Epidermal melanocyte (primary cell): Measurements from ENCODE around the gene NMNAT2.

ENCODE experiments used
- DNase-seq: peaks from one replicate; pipeline ENCODE4 v3.0.0; 2011; ENCODE audit warnings: low spot score; ENCODE audit not compliant: insufficient read length

Gene NMNAT2

DNA sequence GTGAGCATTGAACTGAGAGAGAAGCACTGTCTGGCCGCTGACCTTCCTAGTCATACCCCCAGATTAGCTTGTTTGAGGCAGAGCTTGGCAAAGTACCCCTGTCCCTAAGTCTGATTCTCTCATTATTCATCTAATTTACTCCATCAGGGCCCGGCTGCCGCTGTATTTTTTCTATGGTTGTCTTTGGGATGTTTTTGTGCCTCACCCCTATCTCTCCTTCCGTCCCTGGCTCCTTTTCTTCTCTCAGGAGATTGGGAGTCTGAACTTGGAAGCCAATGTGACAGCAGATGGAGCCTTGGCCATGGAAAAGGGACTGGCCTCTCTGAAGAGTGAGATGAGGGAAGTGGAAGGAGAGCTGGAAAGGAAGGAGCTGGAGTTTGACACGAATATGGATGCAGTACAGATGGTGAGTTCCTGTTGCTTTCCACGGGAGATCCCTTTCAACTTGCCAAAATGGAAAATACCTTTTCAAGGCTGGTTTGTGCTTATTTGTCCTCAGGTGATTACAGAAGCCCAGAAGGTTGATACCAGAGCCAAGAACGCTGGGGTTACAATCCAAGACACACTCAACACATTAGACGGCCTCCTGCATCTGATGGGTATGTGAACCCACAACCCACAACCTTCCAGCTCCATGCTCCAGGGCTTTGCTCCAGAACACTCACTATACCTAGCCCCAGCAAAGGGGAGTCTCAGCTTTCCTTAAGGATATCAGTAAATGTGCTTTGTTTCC lies 178.2 kb downstream of the NMNAT2 start:
- DNase-seq, result no peak

DNA sequence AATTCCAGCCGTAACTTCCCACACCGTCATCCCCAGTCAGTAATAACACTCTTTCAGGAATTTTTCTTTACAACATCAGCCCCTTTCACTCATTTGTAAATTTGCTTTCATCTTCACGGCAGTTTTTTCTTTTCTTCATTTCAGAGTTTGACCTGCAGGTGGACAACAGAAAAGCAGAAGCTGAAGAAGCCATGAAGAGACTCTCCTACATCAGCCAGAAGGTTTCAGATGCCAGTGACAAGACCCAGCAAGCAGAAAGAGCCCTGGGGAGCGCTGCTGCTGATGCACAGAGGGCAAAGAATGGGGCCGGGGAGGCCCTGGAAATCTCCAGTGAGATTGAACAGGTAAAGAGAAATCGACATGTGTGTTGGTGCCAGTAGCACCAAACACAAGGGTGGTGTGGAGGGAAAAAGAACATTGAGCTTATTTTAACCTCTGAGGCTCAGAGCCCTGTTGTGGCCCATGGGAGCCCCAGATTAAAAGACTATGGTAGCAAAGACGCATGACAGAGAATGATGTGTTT lies 178.9 kb downstream of the NMNAT2 start:
- DNase-seq, result no peak

DNA sequence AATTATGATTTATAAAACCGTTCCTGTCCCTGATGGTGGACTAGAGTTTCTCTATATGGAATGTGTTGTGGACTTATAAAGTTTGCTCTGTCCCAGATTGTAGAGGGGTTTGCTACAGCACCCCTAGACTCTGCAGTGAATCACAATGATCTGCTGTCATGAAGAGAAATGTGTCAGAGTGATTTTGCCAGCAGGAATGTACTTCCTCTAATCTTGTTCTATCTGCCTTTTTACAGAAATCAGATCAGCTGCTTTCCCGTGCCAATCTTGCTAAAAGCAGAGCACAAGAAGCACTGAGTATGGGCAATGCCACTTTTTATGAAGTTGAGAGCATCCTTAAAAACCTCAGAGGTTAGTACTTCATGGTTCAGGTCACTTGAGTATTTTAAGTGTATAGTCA lies 180.1 kb downstream of the NMNAT2 start:
- no peak for DNase-seq

DNA sequence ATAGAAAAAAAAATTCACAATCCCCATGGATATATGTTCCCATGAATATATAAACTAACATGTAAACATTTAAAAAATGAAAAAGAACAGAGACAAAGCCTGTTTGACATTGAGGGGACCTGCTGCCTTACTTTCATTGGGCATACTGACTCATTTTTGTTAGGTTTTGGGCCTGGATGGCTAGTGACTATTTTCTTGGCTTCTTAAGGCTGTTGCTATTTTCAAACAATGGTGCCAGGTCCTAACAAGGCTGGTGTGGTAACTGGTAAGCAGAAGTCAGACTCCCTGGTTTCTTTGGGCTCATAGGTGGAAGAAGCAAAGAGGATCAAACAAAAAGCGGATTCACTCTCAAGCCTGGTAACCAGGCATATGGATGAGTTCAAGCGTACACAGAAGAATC lies 181.1 kb downstream of the NMNAT2 start:
- DNase-seq, result no peak

DNA sequence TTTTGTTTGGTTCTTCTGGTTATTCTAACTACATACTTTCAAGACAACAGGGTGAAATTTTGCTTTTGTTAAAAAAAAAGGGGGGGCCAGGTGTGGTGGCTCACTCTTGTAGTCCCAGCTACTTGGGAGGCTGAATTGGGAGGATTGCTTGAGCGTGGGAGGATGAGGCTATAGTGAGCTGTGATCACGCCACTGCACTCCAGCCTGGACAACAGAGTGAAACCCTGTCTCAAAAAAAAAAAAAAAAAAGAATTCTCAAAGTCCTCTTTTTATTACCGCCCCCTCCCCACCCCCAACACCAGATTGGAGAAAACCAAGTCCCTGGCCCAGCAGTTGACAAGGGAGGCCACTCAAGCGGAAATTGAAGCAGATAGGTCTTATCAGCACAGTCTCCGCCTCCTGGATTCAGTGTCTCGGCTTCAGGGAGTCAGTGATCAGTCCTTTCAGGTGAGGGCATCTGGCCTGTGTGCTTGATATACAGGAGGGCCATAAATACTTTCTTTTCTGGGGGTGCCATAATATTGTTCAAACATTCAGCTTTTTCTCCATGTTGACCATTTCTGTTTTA lies 181.9 kb downstream of the NMNAT2 start:
- no peak for DNase-seq

DNA sequence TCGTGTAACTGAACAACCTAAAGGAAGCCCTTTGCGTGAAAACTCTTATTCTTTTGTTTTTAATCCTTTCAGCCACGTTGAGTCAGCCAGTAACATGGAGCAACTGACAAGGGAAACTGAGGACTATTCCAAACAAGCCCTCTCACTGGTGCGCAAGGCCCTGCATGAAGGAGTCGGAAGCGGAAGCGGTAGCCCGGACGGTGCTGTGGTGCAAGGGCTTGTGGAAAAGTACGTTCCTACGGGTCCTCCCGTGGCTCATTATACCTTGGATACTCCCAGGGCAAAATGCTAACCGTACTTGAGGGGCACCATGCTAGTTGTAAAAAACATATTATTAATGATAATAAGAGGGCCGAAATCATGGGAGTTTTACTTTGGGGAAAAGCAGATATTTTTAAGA lies 182.7 kb downstream of the NMNAT2 start:
- no peak for DNase-seq

DNA sequence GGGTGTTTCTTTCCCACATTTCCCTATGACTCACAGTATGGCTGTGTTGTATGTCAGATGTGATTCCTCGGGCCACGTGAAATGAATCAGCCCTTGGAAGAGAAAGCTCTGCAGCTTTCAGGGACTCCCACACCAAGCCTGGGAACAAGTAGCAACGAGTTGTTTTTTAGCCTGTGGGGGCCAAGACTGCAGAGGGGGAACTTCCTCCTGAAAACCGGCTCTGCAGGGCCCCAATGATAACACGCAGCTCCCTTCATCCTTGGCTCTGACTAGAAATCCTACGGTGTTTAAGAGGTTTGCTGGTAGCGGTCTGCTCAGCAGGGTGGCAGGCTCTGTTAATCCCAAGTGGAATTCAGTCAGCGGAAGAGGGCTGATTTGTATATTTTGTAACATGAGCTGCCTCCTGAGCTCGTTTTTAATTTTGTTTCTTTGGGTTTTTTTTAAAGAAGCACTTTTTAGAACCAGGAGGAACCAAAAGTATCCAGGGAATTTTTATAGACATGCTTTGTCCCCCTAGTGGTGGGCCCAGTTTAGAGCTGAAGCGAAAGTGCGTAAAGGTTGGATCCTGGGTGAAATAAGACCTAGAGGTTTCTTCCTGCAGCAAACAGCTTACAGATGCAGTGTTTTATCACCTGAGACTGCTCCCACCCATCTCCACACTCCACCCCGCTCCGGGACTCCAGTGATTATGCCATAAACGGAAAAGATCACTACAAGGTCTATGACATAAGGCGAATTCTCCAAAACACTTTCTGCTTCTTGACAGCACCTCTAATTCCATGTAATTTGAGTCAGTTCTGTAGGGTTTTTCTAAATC lies 183.3 kb downstream of the NMNAT2 start:
- peak; percentile 47 for DNase-seq

DNA sequence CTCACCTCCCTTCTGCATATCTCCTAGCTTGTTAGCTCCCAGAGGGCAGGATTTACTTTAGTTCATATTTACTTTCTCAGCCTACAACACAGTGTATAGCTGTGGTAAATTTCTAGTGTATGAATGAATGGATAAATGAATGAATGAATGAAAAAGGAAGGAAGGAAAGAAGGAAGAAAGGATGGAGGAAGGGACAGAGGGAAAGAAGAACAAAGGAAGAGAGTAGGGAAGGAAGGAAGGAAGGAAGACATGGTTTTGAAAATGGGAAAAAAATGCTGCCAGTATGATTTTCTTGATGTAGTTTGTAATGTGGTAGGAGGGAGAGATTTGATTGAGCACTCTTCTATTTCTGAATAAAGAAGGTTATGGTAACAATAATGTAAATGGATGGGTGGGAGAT lies 185.1 kb downstream of the NMNAT2 start:
- no peak for DNase-seq

DNA sequence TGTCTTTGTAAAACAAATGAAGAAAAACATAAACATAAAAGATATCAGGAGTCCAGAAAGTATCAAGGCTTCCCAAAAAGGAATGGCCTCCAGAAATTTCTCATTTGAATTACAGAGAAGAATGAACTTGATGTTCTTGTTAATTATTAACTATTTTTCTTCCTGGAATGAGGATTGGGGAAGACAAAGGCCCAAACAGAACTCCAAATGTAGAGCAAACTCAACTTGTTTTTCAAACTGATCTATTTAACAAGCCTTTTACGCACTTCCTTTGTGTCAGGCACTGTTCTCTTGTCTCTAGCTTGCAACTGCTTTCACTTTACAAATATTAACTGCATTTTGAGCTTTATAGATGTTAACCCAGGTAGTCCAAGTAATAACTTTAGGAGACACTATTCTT lies 186.6 kb downstream of the NMNAT2 start:
- DNase-seq, result no peak

DNA sequence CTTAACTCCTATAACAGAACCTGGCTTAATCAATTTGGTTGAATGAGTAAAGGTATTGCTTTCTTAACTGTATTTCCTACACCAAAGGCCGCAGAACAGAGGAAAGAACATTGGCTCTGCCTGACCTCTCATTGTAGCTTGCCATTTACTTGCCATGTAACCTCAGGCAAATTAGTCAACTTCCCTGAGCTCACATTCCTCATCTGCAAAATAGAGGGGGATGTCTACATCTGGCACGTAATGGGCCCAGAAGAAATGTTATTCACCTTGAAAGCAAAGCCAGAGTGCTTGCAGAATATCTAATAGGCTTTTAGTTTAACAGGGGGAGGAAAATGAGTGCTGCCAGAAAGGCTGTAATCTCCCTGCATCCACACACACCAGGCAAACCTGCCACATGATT lies 187.8 kb downstream of the NMNAT2 start:
- no peak for DNase-seq

DNA sequence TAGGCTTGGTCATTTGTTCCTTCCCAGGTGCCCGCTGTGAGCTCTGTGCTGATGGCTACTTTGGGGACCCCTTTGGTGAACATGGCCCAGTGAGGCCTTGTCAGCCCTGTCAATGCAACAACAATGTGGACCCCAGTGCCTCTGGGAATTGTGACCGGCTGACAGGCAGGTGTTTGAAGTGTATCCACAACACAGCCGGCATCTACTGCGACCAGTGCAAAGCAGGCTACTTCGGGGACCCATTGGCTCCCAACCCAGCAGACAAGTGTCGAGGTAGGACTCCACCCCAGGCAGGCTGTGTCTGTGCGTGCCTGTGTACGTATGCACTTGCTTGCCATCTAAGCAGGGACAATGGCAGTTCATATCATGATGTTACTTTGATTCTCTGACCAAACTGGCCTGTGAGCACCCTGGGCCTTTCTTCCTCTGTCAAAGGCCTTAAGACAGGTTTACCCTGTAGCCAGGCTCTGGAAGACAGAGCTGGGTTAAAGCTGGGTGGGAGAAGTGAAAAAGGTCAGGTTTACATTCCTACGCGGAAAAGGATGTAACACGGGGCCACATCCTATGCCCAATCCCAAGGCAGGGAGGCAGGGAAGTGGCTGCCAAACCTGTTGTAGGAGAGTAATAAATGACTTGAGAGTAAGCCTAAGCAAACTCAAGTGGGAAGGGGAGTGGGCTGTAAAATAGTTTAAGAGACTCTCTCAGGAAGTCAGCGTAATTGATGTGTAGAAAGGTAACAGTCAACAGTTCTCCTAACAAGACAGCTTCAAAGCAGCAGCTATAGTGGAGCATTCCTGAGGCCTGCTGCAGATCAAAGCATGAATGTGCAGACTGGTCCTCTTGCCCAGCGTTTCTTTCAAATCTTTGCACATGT lies 189.6 kb downstream of the NMNAT2 start:
- DNase-seq, result no peak

DNA sequence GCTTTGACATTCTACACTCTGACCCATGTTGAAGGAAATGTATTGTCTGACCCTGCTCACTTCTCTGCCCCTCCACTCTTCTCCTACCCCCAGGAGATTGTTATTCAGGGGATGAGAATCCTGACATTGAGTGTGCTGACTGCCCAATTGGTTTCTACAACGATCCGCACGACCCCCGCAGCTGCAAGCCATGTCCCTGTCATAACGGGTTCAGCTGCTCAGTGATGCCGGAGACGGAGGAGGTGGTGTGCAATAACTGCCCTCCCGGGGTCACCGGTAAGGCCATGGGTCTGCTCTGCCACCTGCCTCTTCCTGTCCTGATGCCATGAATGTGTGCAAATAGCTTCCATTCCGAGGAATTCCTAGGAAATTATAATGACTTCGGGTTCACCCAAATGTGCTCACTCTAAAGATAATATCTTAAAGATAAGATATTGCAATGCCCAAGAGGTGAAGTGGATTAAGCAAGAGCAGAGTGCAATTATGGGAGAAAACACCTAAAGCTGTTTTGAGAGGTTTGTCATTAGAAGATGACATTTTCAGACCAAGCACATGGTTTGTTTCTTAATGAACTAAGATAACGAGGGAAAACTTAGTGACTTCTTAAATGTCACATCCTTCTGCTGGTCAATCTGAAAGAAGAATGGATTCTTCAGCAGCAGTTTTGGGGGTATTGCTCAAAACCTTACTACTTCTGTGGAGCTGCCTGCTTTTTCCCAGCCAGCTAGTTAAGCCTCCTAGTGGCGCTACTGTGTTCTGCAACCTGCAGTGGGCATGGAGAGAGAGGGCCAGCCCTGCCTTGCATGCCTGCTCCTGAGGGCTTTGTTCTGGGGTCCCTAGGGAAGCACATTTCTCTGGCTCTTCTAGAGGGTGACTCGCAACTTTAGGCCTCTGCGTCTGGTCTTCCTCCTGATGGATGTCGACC lies 190.5 kb downstream of the NMNAT2 start:
- DNase-seq, result peak; percentile 26

DNA sequence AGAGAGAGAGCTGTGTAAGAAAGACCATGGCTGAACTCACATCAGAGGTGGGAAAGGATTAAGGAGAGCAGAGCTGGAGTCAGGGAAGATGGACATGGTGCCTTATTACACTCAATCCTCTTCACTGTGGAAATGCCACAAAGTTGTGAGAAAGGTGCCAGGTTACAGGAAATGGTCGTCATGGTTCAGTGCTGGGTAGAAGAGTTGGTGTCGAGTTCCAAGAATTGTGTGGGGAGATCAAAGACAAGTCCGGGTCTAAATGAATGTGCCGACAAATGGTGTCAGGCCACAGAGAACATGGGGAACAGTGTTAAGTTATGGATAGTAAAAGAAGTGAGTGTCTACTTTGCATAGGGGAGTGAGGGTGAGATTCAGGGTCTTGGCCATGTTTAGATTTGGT lies 191.2 kb downstream of the NMNAT2 start:
- no peak for DNase-seq

DNA sequence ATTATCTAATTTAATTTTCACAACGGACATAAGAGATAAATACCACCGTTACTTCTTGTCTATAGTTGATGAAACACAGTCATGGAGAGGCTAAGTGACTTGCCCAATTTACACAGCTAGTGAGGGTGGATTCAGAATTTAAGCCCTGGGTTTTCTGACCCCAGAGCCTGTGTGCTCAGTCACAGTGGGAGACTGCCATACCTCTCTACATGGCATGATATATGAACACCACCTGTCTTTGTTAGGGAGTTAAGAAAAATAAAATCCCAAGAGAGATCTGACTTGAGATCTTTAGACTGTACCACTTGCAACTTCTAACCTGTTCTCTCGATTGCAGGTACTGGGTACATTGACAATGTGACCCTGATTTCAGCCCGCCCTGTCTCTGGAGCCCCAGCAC lies 191.8 kb downstream of the NMNAT2 start:
- no peak for DNase-seq

DNA sequence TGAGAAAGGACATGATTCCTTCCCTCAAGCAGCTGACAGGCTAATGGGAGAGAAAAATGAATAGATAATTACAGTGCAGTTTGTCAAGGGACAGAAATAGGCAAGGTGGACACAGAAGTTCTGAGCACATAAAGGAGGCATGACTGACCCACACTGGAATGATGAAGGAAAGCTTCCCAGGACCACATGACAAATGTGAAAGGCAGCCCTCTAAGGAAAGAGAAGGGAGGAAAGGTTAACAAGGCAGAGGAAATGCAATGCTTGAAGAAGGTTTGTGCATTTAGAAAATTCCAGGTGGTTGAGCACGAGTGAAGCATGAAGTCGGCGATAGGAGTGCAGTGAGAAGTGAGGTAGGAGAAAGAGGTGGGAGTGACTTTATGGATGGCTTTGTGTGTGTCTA lies 194.7 kb downstream of the NMNAT2 start:
- no peak for DNase-seq

DNA sequence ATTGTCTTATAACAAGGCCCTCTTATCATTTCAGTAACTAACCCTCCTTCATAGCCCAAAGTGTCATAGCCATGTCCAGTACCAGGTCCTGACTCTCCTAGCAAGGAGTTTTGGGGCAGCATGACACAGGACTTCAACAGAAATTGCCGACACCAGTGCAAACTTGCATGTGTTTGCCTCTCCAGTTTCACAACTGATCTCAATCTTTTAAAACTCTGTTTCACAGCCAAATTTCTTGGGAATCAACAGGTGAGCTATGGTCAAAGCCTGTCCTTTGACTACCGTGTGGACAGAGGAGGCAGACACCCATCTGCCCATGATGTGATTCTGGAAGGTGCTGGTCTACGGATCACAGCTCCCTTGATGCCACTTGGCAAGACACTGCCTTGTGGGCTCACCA lies 195.3 kb downstream of the NMNAT2 start:
- DNase-seq, result no peak

DNA sequence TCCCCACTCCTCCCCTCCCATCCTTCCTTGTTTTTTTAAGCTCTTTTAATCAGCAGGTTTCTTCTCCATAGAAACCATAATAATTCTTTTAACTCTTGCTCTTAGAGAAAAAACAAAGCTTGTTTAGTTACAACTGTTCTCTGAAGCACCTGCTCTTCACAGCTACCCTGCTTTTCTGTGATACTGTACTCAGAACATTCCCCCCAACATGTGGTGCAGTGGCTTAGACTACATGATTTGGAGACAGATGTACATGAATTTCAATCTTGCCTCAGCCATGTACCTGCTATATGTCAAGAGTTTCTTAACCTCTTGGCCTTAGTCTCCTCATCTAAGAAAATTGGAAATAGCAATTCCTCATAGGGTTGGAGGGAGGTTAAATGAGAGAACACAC lies 198.6 kb downstream of the NMNAT2 start:
- no peak for DNase-seq

DNA sequence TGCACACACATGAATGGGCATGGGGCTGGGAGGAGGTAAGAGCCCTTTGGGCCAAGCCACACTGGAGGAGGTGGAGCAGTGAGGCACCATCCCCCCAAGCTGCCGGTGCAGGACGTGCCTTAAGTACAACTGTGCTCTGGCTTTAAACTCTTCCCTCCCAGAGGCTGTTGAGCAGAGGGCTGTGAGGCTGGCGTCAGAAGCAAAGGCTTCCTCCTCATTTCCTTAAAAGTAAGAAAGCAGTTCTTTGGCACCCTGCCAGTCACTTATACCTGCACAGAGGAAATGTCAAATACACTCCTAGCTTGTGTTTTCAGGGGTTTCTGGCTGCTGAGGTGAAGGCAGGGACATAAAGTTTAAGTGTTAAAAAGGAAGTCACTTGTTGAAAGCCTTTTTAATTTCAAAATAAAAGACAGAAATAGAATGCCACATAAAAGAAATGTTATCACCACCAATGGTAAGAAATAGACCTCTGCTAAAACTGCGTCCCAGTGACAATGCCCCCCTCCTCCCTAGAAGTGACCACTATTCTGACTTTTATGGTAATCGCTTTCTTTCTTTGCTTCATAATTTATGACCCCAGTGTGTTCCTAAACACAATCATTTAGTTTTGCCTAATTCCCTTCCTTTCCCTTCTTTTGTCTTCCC lies 199.1 kb downstream of the NMNAT2 start:
- DNase-seq, result no peak

DNA sequence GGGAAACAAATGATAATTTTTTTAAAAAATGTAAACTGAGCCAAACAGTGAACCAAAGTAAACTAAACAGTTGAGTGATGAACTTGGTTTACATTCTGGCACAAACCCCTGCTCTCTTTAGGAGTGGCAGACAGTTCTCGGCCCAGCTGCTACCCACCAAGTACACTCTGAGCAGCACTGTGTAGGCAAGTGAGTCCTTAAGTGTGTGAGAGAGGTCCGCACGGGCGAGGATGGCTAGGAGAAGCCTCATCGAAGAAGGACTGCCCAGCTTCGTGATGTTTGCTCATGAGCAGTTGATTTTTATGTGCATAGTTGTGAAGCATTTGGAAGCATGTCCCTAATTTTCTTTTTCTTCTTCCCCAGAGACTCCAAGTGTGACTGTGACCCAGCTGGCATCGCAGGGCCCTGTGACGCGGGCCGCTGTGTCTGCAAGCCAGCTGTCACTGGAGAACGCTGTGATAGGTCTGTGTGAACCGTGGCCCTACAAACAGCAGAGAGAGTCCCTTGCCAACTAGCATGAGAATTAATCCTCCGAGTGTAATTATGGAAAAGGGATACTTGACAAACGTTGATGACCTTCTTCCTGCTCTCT lies 200.1 kb downstream of the NMNAT2 start:
- DNase-seq, result no peak
